K562 (cell line): ENCODE data around the gene HS2ST1. TPM values are rescaled to one million over a fixed set of nuclear protein-coding genes. Genes with fewer than 3 reads are reported as not detected.

ENCODE experiments used
- CCAR2 ChIP-seq: fragments of 200-400 bp; formaldehyde crosslinking; IDR thresholded peaks from 2 replicates; pipeline ENCODE4 v1.6.1; 2017; ENCODE audit warnings: mild to moderate bottlenecking, low read depth, low read length
- MTA1 ChIP-seq: fragments of 450-650 bp; IDR thresholded peaks from 2 replicates; pipeline ENCODE4 v1.6.1; 2017; ENCODE audit warnings: borderline replicate concordance
- MTA2 ChIP-seq: fragments of 450-650 bp; IDR thresholded peaks from 2 replicates; pipeline ENCODE4 v1.6.1; 2016; ENCODE audit warnings: low read depth
- NCOR1 ChIP-seq: fragments of 450-650 bp; IDR thresholded peaks from 2 replicates; pipeline ENCODE4 v1.6.1; 2016; ENCODE audit warnings: mild to moderate bottlenecking, moderate library complexity
- TARDBP ChIP-seq: fragments of 450-650 bp; IDR thresholded peaks from 2 replicates; pipeline ENCODE4 v1.6.1; 2016
- TSC22D4 ChIP-seq: fragments of 450-650 bp; IDR thresholded peaks from 2 replicates; pipeline ENCODE4 v1.6.1; 2016; ENCODE audit warnings: missing genetic modification characterization, missing biosample characterization, control low read depth
- ZNF165 ChIP-seq: fragments of 250-450 bp; sonication (Bioruptor Pico); IDR thresholded peaks from 2 replicates; pipeline ENCODE4 v1.4.0; 2020; ENCODE audit warnings: borderline replicate concordance
- polyA plus RNA-seq, 8 experiments: library from polyadenylated mRNA; depleted of rRNA in 4 of 8; stranded (reverse) in 5 of 8; unstranded in 3 of 8; fragments of >200 nt; fragmentation: Nextera tagmentation in 2 of 8; fragmentation: Illumina TruSeq in 1 of 8; extraction: Ambion mirVana in 2 of 8; extraction: Trizol in 1 of 8; gene quantifications; 2 replicates each; pipeline versions ENCODE4 v1.2.1 to v1.2.3, GENCODE V29; 2011 to 2014; ENCODE audit warnings: inconsistent platforms in 1 of 8, missing spikeins in 1 of 8
- total RNA-seq, 7 experiments: library from RNA; depleted of rRNA in 6 of 7; stranded (reverse); fragments of >200 nt in 6 of 7; fragmentation: Illumina TruSeq in 2 of 7; extraction: Trizol in 2 of 7; gene quantifications; 2 replicates each; pipeline versions ENCODE4 v1.2.1 to v1.2.3, GENCODE V29; 2011 to 2021; ENCODE audit warnings: low replicate concordance in 1 of 7
- TF ChIP-seq, protein P1 (sequence below): sonication (generic); formaldehyde crosslinking; IDR thresholded peaks from 2 replicates; pipeline ENCODE4 v1.9.0; 2022; ENCODE audit warnings: mild to moderate bottlenecking, missing genetic modification reagents
- TF ChIP-seq, protein P2 (sequence below): sonication (generic); formaldehyde crosslinking; IDR thresholded peaks from 2 replicates; pipeline ENCODE4 v1.8.1; 2023; ENCODE audit warnings: missing genetic modification reagents, mild to moderate bottlenecking, borderline replicate concordance
- TF ChIP-seq, protein P3 (sequence below): fragments of 450-650 bp; IDR thresholded peaks from 2 replicates; pipeline ENCODE4 v1.7.0; 2016; ENCODE audit warnings: borderline replicate concordance
- TF ChIP-seq, protein P4 (sequence below), 2 experiments: IDR thresholded peaks in 1 of 2; conservative IDR thresholded peaks in 1 of 2; 2 replicates each; pipeline ENCODE4 v1.6.1; 2016; ENCODE audit warnings: low read depth in 2 of 2, mild to moderate bottlenecking in 1 of 2, missing compliant biosample characterization in 1 of 2, missing genetic modification characterization in 1 of 2, moderate library complexity in 1 of 2
- TF ChIP-seq, protein P5 (sequence below), 2 experiments: fragments of 450-650 bp in 1 of 2; sonication (generic) in 1 of 2; formaldehyde crosslinking in 1 of 2; IDR thresholded peaks in 1 of 2; conservative IDR thresholded peaks in 1 of 2; 2 replicates each; pipeline versions ENCODE4 v1.6.1 to v1.8.1; 2016 to 2023; ENCODE audit warnings: mild to moderate bottlenecking in 2 of 2, moderate library complexity in 2 of 2, inconsistent platforms in 1 of 2, missing genetic modification reagents in 1 of 2
- TF ChIP-seq, protein P6 (sequence below): fragments of 250-450 bp; sonication (Bioruptor Pico); IDR thresholded peaks from 2 replicates; pipeline ENCODE4 v1.4.0; 2020

HS2ST1 gene
- total and polyA plus RNA-seq, 9 of the 15 experiments (the other 6 are each of a cell fraction or from before 2014, with no cell fraction given), result 7.7 to 43.3 (median 25.8) TPM

DNA sequence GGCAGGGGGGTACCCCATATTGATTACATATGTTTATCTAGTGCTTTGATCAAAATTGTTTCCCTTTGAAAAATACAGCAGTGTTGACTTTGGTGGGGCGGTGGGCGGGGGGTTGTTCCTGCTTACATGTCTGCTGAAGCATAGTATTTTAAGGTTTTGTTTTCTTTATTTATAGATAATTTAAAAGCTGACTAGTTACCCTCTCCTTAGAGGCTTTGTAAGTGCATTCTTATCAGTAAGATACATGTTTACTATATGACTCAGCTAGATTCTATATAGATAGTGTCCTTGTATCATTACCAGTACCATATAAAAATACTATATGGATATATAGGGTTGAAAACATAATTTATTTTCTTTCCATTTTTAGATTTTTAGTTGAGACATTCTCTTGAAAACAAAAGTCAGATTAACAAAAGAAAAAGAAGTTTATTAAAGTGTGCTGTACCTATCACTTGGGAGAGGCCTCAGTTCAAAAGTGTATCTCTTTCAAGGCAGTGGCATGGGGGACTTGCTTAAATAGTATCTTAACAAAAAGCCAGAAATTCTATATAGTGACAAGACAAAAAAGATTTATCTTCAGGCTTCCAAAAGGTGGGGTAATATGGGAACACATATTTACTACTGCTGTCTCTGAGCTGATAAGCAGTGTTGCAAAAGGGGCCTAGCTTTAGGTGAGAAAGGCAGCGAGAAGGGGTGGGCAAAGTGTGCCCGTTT, 79.0 kb downstream of the HS2ST1 start (continued):
- TF ChIP-seq, protein P1, sequence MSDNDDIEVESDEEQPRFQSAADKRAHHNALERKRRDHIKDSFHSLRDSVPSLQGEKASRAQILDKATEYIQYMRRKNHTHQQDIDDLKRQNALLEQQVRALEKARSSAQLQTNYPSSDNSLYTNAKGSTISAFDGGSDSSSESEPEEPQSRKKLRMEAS (CRISPR knock-in tag), result no peak
- TF ChIP-seq, protein P2, sequence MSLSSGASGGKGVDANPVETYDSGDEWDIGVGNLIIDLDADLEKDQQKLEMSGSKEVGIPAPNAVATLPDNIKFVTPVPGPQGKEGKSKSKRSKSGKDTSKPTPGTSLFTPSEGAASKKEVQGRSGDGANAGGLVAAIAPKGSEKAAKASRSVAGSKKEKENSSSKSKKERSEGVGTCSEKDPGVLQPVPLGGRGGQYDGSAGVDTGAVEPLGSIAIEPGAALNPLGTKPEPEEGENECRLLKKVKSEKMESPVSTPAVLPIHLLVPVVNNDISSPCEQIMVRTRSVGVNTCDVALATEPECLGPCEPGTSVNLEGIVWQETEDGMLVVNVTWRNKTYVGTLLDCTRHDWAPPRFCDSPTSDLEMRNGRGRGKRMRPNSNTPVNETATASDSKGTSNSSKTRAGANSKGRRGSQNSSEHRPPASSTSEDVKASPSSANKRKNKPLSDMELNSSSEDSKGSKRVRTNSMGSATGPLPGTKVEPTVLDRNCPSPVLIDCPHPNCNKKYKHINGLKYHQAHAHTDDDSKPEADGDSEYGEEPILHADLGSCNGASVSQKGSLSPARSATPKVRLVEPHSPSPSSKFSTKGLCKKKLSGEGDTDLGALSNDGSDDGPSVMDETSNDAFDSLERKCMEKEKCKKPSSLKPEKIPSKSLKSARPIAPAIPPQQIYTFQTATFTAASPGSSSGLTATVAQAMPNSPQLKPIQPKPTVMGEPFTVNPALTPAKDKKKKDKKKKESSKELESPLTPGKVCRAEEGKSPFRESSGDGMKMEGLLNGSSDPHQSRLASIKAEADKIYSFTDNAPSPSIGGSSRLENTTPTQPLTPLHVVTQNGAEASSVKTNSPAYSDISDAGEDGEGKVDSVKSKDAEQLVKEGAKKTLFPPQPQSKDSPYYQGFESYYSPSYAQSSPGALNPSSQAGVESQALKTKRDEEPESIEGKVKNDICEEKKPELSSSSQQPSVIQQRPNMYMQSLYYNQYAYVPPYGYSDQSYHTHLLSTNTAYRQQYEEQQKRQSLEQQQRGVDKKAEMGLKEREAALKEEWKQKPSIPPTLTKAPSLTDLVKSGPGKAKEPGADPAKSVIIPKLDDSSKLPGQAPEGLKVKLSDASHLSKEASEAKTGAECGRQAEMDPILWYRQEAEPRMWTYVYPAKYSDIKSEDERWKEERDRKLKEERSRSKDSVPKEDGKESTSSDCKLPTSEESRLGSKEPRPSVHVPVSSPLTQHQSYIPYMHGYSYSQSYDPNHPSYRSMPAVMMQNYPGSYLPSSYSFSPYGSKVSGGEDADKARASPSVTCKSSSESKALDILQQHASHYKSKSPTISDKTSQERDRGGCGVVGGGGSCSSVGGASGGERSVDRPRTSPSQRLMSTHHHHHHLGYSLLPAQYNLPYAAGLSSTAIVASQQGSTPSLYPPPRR (CRISPR knock-in tag), result no peak
- TF ChIP-seq ZNF165 (CRISPR knock-in tag) (no peak), TSC22D4 (tag) (no peak), TARDBP (no peak), MTA1 (0 out of 2 replicates have a peak, but pooled peaks have one; percentile 10), MTA2 (peak; percentile 68), NCOR1 (peak; percentile 87), CCAR2 (no peak)
- TF ChIP-seq, protein P3, sequence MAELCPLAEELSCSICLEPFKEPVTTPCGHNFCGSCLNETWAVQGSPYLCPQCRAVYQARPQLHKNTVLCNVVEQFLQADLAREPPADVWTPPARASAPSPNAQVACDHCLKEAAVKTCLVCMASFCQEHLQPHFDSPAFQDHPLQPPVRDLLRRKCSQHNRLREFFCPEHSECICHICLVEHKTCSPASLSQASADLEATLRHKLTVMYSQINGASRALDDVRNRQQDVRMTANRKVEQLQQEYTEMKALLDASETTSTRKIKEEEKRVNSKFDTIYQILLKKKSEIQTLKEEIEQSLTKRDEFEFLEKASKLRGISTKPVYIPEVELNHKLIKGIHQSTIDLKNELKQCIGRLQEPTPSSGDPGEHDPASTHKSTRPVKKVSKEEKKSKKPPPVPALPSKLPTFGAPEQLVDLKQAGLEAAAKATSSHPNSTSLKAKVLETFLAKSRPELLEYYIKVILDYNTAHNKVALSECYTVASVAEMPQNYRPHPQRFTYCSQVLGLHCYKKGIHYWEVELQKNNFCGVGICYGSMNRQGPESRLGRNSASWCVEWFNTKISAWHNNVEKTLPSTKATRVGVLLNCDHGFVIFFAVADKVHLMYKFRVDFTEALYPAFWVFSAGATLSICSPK, result no peak
- TF ChIP-seq, protein P4, sequence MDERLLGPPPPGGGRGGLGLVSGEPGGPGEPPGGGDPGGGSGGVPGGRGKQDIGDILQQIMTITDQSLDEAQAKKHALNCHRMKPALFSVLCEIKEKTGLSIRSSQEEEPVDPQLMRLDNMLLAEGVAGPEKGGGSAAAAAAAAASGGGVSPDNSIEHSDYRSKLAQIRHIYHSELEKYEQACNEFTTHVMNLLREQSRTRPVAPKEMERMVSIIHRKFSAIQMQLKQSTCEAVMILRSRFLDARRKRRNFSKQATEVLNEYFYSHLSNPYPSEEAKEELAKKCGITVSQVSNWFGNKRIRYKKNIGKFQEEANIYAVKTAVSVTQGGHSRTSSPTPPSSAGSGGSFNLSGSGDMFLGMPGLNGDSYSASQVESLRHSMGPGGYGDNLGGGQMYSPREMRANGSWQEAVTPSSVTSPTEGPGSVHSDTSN (CRISPR knock-in tag; IDR thresholded peaks at IDR 0.05; ENCODE audit: low read depth), result no peak
- TF ChIP-seq, protein P4 (tag; conservative IDR thresholded peaks at IDR 0.05; ENCODE audit: low read depth), result peak; percentile 82
- TF ChIP-seq, protein P5, sequence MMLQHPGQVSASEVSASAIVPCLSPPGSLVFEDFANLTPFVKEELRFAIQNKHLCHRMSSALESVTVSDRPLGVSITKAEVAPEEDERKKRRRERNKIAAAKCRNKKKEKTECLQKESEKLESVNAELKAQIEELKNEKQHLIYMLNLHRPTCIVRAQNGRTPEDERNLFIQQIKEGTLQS (IDR thresholded peaks at IDR 0.05), result peak; percentile 74; the same call in 1 of the 2 replicates
- TF ChIP-seq, protein P5 (CRISPR knock-in tag; conservative IDR thresholded peaks at IDR 0.05), result no peak
- TF ChIP-seq, protein P6, sequence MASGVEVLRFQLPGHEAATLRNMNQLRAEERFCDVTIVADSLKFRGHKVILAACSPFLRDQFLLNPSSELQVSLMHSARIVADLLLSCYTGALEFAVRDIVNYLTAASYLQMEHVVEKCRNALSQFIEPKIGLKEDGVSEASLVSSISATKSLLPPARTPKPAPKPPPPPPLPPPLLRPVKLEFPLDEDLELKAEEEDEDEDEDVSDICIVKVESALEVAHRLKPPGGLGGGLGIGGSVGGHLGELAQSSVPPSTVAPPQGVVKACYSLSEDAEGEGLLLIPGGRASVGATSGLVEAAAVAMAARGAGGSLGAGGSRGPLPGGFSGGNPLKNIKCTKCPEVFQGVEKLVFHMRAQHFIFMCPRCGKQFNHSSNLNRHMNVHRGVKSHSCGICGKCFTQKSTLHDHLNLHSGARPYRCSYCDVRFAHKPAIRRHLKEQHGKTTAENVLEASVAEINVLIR (CRISPR knock-in tag), result no peak
